Fibroblast of the aortic adventitia (primary cell): ENCODE results near the gene IVL. TPM values are rescaled to one million over a fixed set of nuclear protein-coding genes. Genes with fewer than 3 reads are reported as not detected.
A peak's percentile ranks its signal among the peaks of the same experiment; 100 is the strongest.

Experiments used
- DNase-seq: peaks from one replicate; pipeline ENCODE4 v3.0.0-alpha.2; 2010; ENCODE audit warnings: low read depth
- H3K4me3 ChIP-seq: 2 replicates; pipeline ENCODE4 v1.5.1; 2011; ENCODE audit warnings: low read depth, mild to moderate bottlenecking, control low read depth, low read length, moderate library complexity
- total RNA-seq: library from RNA; depleted of rRNA; stranded (reverse); fragments of >200 nt; gene quantifications from 2 replicates; pipeline ENCODE4 v1.2.3, GENCODE V29; 2012; ENCODE audit warnings: low replicate concordance
- TF ChIP-seq, protein P1 (sequence below): IDR thresholded peaks from 2 replicates; pipeline ENCODE4 v1.5.1; 2011; ENCODE audit warnings: mild to moderate bottlenecking, low read length, control low read depth, inconsistent platforms; ENCODE audit not compliant: insufficient read depth

IVL gene
- total RNA-seq, 1 donor = not detected

DNA sequence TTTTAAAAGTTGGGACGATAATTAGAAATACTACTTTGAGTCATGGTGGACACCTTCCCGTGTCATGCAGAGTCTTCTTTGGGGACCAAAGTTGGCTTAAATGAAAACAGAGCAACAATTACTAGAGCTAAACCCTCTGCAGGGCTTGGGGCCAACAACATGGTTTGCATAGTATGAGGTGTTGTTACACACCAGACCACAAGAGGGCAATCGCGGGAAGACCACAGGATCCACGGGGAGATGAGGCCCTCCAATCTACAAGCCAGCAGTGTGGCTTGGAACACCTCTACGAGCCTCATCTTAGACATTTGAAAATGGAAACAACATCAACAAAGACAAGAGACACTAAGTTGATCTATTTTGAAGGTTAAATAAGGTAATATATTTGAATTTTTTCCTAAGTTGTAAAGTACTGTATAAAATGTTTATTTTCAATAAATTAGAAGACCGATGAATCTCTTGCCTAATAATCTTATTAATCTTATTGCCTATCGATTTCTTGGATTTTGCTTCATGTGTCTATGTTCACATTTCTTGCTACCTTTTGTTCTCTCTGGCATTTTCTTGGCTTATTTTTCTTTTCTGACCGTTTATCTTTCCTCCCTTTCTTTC, 38.4 kb upstream of the IVL start:
- H3K4me3 ChIP-seq = no peak overlapping the region
- DNase-seq = peak; percentile 69
- TF ChIP-seq, protein P1, sequence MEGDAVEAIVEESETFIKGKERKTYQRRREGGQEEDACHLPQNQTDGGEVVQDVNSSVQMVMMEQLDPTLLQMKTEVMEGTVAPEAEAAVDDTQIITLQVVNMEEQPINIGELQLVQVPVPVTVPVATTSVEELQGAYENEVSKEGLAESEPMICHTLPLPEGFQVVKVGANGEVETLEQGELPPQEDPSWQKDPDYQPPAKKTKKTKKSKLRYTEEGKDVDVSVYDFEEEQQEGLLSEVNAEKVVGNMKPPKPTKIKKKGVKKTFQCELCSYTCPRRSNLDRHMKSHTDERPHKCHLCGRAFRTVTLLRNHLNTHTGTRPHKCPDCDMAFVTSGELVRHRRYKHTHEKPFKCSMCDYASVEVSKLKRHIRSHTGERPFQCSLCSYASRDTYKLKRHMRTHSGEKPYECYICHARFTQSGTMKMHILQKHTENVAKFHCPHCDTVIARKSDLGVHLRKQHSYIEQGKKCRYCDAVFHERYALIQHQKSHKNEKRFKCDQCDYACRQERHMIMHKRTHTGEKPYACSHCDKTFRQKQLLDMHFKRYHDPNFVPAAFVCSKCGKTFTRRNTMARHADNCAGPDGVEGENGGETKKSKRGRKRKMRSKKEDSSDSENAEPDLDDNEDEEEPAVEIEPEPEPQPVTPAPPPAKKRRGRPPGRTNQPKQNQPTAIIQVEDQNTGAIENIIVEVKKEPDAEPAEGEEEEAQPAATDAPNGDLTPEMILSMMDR = peak; percentile 85

DNA sequence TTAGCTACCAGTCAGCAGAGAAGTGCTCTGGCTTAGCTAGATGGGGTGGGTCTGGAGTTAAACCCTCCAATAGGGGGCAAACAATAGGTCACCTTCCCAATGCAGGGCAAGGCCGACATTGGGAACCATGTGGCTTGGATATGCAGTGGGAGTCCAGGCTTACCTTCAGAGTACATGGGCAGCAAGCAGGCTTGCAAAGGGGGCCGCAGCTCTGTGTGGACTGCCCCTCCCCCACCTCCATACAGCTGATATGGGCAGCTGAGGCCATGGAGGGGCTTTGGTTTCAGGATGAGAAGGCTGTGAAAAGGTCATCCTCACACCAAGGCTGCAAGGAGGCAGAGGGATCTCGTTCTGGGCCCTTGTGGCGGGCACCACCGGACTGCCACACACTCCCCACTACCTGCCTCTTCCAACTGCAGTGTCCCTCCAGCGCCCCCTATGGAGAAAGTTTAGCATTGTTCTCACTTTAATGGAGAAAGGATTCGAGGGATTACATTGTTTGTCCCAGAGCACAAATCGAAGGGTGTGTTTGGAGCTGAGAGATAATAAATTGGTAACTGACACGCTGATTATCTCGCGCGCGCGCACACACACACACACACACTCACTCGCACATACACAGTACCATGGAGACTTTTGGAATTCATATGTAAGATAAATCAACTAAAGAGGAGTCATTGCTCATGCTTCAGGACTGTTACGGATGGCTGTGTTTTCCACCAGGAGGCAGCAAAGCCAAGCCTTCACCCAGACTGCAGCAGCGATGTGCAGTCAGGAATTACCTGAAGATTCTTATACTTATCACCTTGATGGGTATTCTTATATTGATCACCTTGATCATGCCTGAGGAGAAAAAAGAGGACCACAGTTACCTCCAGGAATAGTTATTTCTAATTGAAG, 37.3 kb upstream of the IVL start:
- peak; percentile 31 for DNase-seq

DNA sequence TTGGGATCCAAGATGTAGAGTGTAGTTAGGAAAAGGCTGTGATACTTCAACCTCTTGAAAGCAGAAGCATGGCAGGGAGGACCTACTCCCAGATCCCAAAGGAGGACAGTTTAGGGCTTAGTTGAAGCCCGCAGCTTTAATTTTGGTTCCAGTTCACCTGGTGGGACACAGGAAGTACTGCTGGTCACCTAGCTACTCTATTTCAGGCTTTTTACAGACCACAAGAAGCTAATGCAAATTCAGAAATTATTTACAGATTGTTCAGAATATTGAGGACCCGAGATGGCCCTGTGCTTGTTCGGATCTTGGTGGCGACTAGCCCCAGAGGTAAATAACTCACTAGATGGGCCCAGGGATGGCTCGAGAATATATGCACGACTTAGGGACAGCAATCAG, 36.6 kb upstream of the IVL start:
- DNase-seq = no peak
- TF ChIP-seq, protein P1 = no peak
- no peak overlapping the region for H3K4me3 ChIP-seq

More for the DNA sequence above, 37.3 kb upstream of the IVL start:
- H3K4me3 ChIP-seq = no peak overlapping the region
- TF ChIP-seq, protein P1 = peak; percentile 34

DNA sequence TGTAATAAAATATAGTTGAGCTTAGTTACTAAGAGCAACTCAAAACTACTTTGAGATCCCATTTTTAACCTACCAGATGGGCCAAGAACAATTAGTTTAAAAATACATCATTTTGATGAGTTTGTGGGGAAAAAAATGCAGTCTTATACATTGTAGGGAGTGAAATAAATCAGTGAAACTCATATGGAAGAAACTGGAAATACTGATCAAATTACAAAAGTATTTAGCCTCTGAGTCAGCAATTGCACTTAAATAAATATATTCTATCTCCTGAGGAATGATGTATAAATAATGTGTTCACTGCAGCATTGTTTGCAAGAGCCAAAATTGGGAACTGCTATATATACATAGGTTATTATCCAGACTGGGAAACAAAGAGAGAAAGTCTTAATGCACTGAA, 34.9 kb upstream of the IVL start:
- TF ChIP-seq, protein P1 = no peak
- DNase-seq = peak; percentile 10
- H3K4me3 ChIP-seq = no peak overlapping the region

DNA sequence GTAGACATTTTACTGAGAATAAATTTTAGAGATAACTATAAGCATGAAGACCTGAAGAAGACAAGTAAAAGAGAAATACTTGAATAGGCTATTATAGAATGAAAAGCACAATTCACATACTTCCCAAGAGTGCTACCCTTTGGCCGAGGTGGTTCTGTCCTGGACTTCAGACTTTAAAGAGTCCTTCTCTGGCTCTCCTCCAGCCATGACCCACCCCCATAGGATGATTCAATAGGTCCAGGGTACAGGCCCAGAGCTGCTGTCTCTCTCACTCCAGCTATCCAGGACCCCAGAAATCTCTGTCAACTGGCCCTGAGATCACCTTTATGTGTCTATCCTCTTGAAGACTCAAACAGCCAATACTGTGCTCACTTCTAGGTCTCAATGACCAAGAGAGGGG, 31.5 kb upstream of the IVL start:
- no peak for DNase-seq
- TF ChIP-seq, protein P1 = no peak
- H3K4me3 ChIP-seq = no peak overlapping the region

DNA sequence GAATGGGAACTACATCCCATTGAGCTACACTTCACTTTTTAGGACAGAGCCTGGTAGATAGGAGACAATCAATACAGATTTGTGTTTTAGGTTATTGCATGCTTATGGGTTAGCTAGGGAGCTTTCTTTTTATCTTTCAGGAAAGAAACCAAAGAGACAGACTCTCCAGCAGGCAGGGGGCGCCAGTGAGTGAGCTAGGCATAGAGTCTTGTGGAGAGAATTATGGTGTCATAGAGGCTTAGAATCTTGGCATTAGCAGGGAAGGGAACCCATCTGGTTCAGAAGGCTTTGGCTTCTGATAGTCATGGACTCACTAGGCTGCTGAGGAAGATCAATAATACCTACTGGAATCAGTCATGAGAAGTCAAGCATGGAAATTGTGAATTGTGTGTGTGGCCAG, 30.3 kb upstream of the IVL start, which contains the start of gene SMCP:
Gene SMCP, plus strand, starts transcription at position 281 of the 400 bp plus-strand sequence. CDS start 6,101 bp downstream, outside the sequence.
- no peak within 1 kb of the TSS for H3K4me3 ChIP-seq
- TF ChIP-seq, protein P1 = no peak
- DNase-seq = no peak
